ENCODE results near the gene ZFR.

DNA sequence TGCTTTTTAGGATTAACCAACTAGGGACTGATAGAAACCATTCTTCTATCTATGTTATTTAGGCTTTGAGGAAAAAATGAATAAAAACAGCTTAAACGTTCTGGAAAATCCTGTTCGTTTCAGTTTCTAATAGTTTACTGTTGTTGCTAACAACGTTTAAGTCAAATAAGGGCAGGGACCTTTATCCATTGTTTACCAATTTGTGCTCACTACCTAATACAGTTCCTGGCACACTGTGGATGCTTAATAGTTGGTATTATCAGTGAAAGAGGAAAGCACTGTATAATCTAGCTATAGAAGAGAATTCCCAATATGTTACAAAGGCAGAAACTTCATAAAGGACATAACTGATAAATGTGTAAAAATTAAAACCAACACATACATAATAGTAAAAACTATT is 52.5 kb downstream of the ZFR start:
- TF ChIP-seq POLR2AphosphoS5 (IDR thresholded peaks at IDR 0.05; ENCODE audit: low read depth, low read length) (no peak), SIN3A (IDR thresholded peaks at IDR 0.05; ENCODE audit: borderline replicate concordance, insufficient read depth, low read depth, low read length) (no peak), TCF7L2 (IDR thresholded peaks at IDR 0.05; ENCODE audit: low read depth, low read length) (no peak)
- TF ChIP-seq, protein P1, sequence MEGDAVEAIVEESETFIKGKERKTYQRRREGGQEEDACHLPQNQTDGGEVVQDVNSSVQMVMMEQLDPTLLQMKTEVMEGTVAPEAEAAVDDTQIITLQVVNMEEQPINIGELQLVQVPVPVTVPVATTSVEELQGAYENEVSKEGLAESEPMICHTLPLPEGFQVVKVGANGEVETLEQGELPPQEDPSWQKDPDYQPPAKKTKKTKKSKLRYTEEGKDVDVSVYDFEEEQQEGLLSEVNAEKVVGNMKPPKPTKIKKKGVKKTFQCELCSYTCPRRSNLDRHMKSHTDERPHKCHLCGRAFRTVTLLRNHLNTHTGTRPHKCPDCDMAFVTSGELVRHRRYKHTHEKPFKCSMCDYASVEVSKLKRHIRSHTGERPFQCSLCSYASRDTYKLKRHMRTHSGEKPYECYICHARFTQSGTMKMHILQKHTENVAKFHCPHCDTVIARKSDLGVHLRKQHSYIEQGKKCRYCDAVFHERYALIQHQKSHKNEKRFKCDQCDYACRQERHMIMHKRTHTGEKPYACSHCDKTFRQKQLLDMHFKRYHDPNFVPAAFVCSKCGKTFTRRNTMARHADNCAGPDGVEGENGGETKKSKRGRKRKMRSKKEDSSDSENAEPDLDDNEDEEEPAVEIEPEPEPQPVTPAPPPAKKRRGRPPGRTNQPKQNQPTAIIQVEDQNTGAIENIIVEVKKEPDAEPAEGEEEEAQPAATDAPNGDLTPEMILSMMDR (IDR thresholded peaks at IDR 0.05) = no peak

Measured in Panc1 (cell line).